Transverse colon (tissue), 4 donors: ENCODE results near the gene SLC35B4.

Experiments
- CTCF ChIP-seq, 5 experiments: fragments of 200-600 bp in 3 of 5; fragments of 450-650 bp in 2 of 5; sonication (generic) in 3 of 5; IDR thresholded peaks; 1 replicate in 2 of 5; 2 replicates in 3 of 5; pipeline ENCODE4 v1.5.1; 2016 to 2017; ENCODE audit warnings: antibody characterized with exemption in 5 of 5, inconsistent platforms in 3 of 5, mild to moderate bottlenecking in 2 of 5, moderate library complexity in 1 of 5
- POLR2AphosphoS5 ChIP-seq, 3 donors: sonication (generic); formaldehyde crosslinking; IDR thresholded peaks; one replicate each; pipeline ENCODE4 v1.6.1; 2016; ENCODE audit warnings: antibody characterized with exemption in 3 of 3

DNA sequence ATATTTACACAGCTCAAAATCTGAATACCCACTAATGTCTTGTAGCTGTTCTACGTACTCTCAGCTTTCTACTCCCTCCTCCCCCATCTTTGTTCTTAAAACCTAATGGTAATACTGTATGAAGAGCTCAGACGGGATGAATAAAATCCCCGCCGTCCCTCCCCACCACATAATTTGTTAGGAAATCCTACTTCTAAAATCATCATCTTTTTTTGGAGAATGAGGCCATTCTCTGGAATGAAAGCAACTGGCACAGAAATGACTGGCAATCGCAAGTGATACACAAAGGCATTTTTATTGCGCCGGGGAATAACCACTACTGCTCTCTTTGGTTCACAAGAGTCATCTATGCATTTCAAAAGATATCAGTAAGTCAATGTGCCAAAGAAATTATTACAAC is 27.3 kb downstream of the SLC35B4 start:
- TF ChIP-seq CTCF (IDR thresholded peaks at IDR 0.05) (no peak), POLR2AphosphoS5 (IDR thresholded peaks at IDR 0.05) (no peak)
